ENCODE measurements around the gene TEX53. TPM values are rescaled to one million over a fixed set of nuclear protein-coding genes. Genes with fewer than 3 reads are reported as not detected.

TEX53 gene
- total RNA-seq, 1 donor from 2014 or later: not detected

- no peaks in the 10 kb centered on the region for H3K36me3 ChIP-seq
- H3K9me3 ChIP-seq: no peaks in the 10 kb centered on the region
- H3K4me1 ChIP-seq: peaks cover 4 to 21% of the 10 kb centered on the region in 2 donors
- intact Hi-C loops (cut with DNase I): no loop called here
- no peaks in the 10 kb centered on the region for H3K27me3 ChIP-seq
- no peak overlapping the region for H3K27ac ChIP-seq
- no peak for DNase-seq (ENCODE audit: low spot score in 2 of 2)
- H3K4me3 ChIP-seq: no peak overlapping the region
- no peak for TF ChIP-seq CTCF (IDR thresholded peaks at IDR 0.05)
Observed at GRCh38 chr9:114614373-114614772, 43.2 kb downstream of the TEX53 start.

GRCh38 chr9:114613919-114614318, 43.7 kb downstream of the TEX53 start:
- intact Hi-C loops (cut with DNase I): no loop called here

GRCh38 chr9:114613087-114613486, 44.5 kb downstream of the TEX53 start:
- intact Hi-C loops (cut with DNase I): no loop called here
- H3K9me3 ChIP-seq: no peaks in the 10 kb centered on the region
- H3K27me3 ChIP-seq: no peaks in the 10 kb centered on the region
- H3K36me3 ChIP-seq: no peaks in the 10 kb centered on the region
- TF ChIP-seq CTCF (IDR thresholded peaks at IDR 0.05): no peak
- no peak overlapping the region for H3K27ac ChIP-seq
- H3K4me3 ChIP-seq: no peak overlapping the region
- DNase-seq (ENCODE audit: low spot score in 2 of 2): no peak
- peaks cover 4 to 21% of the 10 kb centered on the region in 2 donors for H3K4me1 ChIP-seq

More at GRCh38 chr9:114613919-114614318, 43.7 kb downstream of the TEX53 start:
- Histone ChIP-seq H3K4me1 (peaks cover 4 to 21% of the 10 kb centered on the region in 2 donors), H3K36me3 (no peaks in the 10 kb centered on the region), H3K4me3 (no peak overlapping the region), H3K9me3 (no peaks in the 10 kb centered on the region), H3K27me3 (no peaks in the 10 kb centered on the region), H3K27ac (no peak overlapping the region)
- DNase-seq (ENCODE audit: low spot score in 2 of 2): no peak
- no peak for TF ChIP-seq CTCF (IDR thresholded peaks at IDR 0.05)

GRCh38 chr9:114612272-114612923, 45.2 kb downstream of the TEX53 start:
- Histone ChIP-seq H3K4me1 (peaks cover 4 to 21% of the 10 kb centered on the region in 2 donors), H3K36me3 (no peaks in the 10 kb centered on the region), H3K4me3 (peak overlapping the region; percentile 67 to 94), H3K27me3 (no peaks in the 10 kb centered on the region), H3K27ac (peak overlapping the region; percentile 82 to 97), H3K9me3 (no peaks in the 10 kb centered on the region)
- no peak for DNase-seq (ENCODE audit: low spot score in 2 of 2)
- intact Hi-C loops (cut with DNase I): no loop called here
- no peak for TF ChIP-seq CTCF (IDR thresholded peaks at IDR 0.05)

GRCh38 chr9:114611516-114612271, 45.9 kb downstream of the TEX53 start:
- TF ChIP-seq CTCF (IDR thresholded peaks at IDR 0.05): no peak
- H3K9me3 ChIP-seq: no peaks in the 10 kb centered on the region
- H3K4me1 ChIP-seq: peaks cover 4 to 17% of the 10 kb centered on the region in 2 donors
- H3K27me3 ChIP-seq: no peaks in the 10 kb centered on the region
- H3K4me3 ChIP-seq: peak overlapping the region; percentile 67 to 94
- peak overlapping the region; percentile 82 to 97 for H3K27ac ChIP-seq
- DNase-seq (ENCODE audit: low spot score in 2 of 2): peak in 1 of 2 donors; percentile 74
- intact Hi-C loops (cut with DNase I): loop anchor here (1.0 kb wide), 1 partner anchor 24 kb away; the partner anchor contains the start of gene ATP6V1G1
- H3K36me3 ChIP-seq: no peaks in the 10 kb centered on the region
